Astrocyte of the cerebellum (primary cell): ENCODE results near the gene F2RL2.
A peak's percentile ranks its signal among the peaks of the same experiment; 100 is the strongest.

Source experiments
- DNase-seq: peaks from one replicate; pipeline ENCODE4 v3.0.0-alpha.2; 2011; ENCODE audit warnings: low read depth
- H3K4me3 ChIP-seq: 2 replicates; pipeline ENCODE4 v1.5.1; 2011; ENCODE audit warnings: mild to moderate bottlenecking, low read depth, low read length, moderate library complexity
- CTCF ChIP-seq: IDR thresholded peaks from 2 replicates; pipeline ENCODE4 v1.5.1; 2012; ENCODE audit warnings: low read length, low read depth, moderate library complexity, mild to moderate bottlenecking; ENCODE audit errors: missing control alignments
- in situ Hi-C: cut with HindIII; loops from 2 replicates; pipeline ENCODE4 v1.10.0; 2017; ENCODE audit warnings: low sequenced_read_pairs

The F2RL2 gene

DNA sequence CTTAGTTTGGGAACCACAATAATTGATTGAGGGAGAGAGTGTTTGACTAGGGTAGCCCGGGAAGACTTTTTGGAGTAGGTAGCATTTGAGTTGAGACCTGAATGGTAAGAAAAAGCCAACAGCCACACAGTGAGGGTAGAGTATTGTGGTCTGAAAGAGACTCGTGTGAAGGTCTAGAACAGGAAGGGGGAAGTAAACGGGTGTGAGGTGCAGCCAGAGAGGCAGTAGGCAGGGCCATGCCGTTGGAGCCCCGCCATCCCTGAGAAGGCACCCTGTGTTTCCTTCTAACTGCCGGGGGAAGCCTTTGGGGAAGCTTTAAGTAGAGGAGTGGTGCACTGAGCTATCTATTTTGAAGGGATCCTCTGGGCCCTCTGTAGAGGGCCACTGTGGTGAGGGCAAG, 3.5 kb upstream of the F2RL2 start:
- no peak for TF ChIP-seq CTCF
- in situ Hi-C loops: no loop called here
- no peak for DNase-seq

DNA sequence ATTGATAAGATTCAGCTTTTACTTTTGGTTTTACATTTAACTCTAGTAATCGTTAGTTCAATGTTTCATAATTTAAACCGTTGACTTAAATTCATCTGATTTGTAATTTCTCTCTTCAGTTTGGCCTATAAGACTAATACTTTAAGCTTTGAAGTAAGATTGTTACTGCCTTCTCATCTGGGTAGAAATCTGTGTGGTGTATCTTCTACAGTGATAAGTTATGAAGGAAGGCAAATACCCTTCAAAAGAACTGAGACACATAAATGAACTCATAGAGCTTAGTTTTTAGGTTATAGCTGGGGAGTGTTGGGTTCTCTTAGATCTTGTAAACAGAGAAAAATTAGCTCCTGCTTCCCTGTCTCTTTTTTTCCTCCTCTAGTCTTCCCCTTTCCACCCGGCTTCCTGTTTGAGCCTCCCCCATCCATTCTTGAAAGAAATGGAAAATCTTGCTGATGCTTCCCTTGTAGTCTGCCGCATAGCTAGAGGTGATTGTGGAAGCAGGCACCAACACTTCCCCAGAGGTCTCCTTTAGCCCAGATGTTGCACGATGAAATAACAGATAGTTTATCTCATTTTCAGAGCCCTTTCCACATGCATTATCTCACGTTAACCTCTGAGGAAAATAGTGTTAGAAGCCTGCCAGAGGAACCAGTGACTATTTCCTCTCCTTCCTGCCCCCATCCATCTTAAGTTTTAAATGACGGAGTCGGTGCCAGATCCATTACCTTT, 2.0 kb upstream of the F2RL2 start:
- TF ChIP-seq CTCF: no peak
- DNase-seq: no peak
- no peak overlapping the region for H3K4me3 ChIP-seq
- in situ Hi-C loops: no loop called here

More for the DNA sequence above, 3.5 kb upstream of the F2RL2 start:
- no peak overlapping the region for H3K4me3 ChIP-seq

DNA sequence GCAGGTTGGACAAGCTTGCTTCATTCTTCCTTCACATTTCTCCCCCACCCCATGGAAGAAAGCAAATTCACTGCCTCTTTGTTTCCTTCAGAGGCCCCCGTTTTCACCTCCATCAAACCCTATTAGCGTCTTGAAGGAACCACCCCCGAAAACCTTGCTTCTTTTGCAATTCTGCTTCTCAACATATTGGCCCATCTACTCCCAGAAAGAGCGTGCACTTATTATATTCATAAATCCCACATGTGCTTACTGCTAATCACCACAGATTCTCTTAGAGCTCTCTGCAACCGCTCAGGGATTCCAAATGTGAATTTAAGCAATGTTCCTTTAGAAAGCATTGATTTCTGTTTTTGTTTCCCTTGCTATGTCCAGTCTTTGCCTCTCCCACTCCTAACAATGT, 1.1 kb downstream of the F2RL2 start:
- TF ChIP-seq CTCF: no peak
- H3K4me3 ChIP-seq: peak overlapping the region; percentile 10
- in situ Hi-C loops: no loop called here
- DNase-seq: no peak

DNA sequence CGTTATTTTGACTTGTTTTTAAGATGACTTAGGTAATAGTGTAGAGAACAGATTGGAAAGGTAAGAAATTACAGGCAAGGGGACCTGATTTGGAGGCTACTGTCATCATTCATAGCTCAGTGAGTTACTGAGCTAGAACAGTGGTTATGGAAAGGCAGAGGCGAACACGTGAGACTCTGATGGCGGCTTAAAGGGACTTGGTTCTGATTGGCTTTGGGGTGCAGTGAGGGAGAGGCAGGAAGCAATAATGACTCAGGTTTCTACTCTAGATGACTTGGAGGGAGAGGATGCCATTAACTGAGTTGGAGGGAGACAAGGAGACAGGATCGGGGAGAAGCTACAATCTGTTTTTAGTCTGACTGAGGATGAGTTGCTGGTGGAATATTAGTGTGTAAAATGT, 3.0 kb downstream of the F2RL2 start:
- no peak overlapping the region for H3K4me3 ChIP-seq
- no peak for DNase-seq
- in situ Hi-C loops: no loop called here
- TF ChIP-seq CTCF: no peak

DNA sequence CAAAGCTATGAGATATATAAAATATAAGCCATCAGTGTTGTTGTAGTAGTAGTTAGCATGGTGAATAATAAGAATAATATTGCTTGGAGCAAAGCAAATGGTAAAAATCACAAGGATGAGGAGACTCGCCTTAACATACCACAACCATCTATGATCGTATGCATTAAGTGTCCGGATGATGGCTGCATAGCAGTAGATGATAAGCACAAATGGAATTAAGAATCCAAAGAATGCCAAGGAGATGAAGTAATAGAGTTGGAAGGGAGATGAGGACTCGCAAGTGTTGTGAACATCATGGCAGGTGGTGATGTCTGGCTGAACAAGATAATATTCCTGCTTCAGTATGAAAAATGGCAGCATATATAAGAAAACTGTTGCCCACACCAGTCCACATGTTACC, 5.5 kb downstream of the F2RL2 start:
- in situ Hi-C loops: no loop called here
- no peak for TF ChIP-seq CTCF
- DNase-seq: no peak
- H3K4me3 ChIP-seq: no peak overlapping the region

- DNase-seq: no peak
- in situ Hi-C loops: no loop called here
- H3K4me3 ChIP-seq: no peak overlapping the region
- TF ChIP-seq CTCF: no peak
Observed at GRCh38 chr5:76617229-76617628, 6.0 kb downstream of the F2RL2 start.
